BJ (cell line): ENCODE data around the gene LRRC19. TPM values are rescaled to one million over a fixed set of nuclear protein-coding genes. Genes with fewer than 3 reads are reported as not detected.

Source experiments
- CTCF ChIA-PET: fragments of 350-600 bp; formaldehyde crosslinking; extraction: SDS; loops from one replicate; lab custom pipeline; 2021; ENCODE audit warnings: antibody characterized with exemption, inconsistent platforms; lab: Yijun Ruan, JAX
- POLR2A ChIA-PET: fragments of 300-600 bp; sonication (Branson Sonifier 250); formaldehyde crosslinking; extraction: SDS; loops from one replicate; lab custom pipeline; 2021; ENCODE audit warnings: antibody characterized with exemption; lab: Charles Lee
- DNase-seq: peaks from one replicate; pipeline ENCODE4 v3.0.0-alpha.2; 2011; ENCODE audit warnings: low read depth
- H3K27me3 ChIP-seq: 2 replicates; pipeline ENCODE4 v1.6.0; 2011; ENCODE audit warnings: low read length; ENCODE audit not compliant: control insufficient read depth, insufficient read depth
- H3K36me3 ChIP-seq: 2 replicates; pipeline ENCODE4 v1.5.1; 2011; ENCODE audit warnings: low read length; ENCODE audit not compliant: control insufficient read depth, insufficient read depth
- H3K4me3 ChIP-seq: 2 replicates; pipeline ENCODE4 v1.5.1; 2011; ENCODE audit warnings: low read depth, mild to moderate bottlenecking, control low read depth, low read length
- CTCF ChIP-seq: IDR thresholded peaks from 2 replicates; pipeline ENCODE4 v1.5.1; 2011; ENCODE audit warnings: low read depth, mild to moderate bottlenecking, control low read depth, inconsistent platforms, low read length, moderate library complexity; ENCODE audit not compliant: insufficient read depth
- polyA plus RNA-seq: library from polyadenylated mRNA; depleted of rRNA; stranded (reverse); fragments of >200 nt; gene quantifications from 2 replicates; pipeline ENCODE4 v1.2.3, GENCODE V29; 2011

Gene LRRC19
- polyA plus RNA-seq, 1 experiment: not detected

DNA sequence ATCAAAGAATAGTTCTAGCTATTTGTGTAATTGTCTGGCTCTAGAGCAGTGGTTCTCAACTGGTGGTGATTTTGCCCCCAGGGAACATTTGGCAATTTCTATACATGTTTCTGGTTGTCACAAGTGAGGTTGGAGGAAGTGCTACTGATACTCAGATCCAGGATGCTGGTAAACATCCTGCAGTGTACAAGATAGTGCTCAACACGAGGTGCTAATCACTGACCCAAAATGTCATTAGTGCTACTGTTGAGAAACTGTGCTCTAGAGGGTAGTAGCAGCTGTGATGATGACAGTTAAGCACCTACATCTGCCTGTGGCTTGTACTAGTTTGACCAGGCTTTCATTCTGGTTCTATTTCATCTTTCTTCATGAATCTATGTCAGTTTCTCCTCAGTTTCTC lies 22.1 kb downstream of the LRRC19 start:
- ChIA-PET POLR2A (no interaction called here), CTCF (interaction anchor here (0.7 kb wide), 1 partner anchor 9 kb away, joined by 3 read pairs; no protein-coding TSS in a partner anchor)
- no peak for TF ChIP-seq CTCF

DNA sequence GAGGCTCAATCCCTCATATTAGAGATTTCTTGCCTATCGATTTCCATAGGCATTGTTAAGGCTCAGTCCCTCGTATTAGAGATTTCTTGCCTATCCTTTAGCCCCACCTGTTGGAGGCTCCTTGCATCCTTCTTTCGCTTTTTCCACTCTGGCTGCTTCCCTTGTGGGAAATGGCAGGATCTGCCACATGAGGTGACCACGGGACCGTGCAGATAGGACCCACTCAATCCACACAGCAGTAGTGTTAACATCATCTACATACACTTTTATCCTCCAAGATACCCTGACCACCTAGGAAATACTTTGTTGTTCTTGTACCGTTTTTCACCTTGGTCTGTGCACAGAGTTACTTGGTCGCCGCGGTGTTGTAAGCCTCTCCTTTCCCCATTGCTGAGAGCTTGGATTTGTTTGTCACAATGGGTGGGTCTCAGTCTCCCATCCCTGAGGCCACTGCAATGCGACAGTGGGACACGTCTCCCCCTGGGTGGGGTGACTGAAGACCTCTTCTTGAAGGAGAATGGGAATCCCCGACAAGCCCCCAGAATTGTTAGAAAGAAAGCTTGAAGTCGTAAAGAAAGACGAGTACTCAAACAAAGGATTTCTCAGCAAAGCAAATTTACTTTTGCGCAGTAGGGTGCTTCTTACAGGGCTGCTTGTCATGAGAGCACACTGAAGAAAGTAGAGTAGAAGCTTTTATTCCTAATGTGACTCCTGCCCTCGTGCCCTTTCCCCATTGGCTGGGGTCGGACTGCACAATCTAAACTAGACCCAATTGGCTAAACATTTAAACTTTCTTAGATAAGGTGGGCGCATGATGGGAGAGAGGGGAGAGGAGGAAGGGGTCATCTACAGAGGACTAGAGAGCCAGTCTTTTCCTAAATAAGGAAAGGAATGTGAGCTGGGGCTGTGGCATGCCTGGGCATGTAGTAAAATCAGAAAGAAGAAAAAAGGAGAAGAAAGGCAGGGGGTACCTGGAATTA lies 29.5 kb downstream of the LRRC19 start:
- Histone ChIP-seq H3K27me3 (no peaks in the 10 kb centered on the region), H3K4me3 (no peak overlapping the region), H3K36me3 (peaks cover 2% of the 10 kb centered on the region)
- DNase-seq: no peak
- TF ChIP-seq CTCF: peak; percentile 62
- ChIA-PET CTCF (interaction anchor here (0.7 to 2.0 kb wide), 4 partner anchors 9 to 240 kb away, joined by 3 to 6 read pairs (median 4); no protein-coding TSS in a partner anchor), POLR2A (no interaction called here)

More for the DNA sequence above, 22.1 kb downstream of the LRRC19 start:
- H3K4me3 ChIP-seq: no peak overlapping the region
- DNase-seq: no peak
- peaks cover 2% of the 10 kb centered on the region for H3K36me3 ChIP-seq
- H3K27me3 ChIP-seq: no peaks in the 10 kb centered on the region

DNA sequence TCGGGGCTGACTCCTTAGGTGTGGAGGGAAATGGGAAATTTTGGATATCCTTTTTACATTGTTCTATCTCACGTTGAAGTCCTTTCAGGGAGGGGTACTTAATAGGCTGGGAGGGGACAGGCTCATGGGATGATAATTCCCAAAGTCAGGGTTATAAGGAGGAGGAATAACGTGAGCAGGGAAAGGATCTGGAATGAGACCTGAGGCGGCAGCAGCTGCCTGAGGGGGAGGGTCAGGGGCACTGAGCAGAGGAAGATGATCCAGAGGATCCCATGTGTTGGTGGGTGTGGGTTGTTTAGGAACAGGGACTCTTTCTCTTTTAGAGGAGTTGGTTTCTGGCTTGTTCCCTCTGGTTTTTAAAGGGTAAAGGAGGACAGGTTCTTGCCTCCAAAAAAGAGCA lies 30.5 kb downstream of the LRRC19 start:
- no peak for TF ChIP-seq CTCF
- POLR2A ChIA-PET: no interaction called here
- H3K36me3 ChIP-seq: no peaks in the 10 kb centered on the region
- CTCF ChIA-PET: interaction anchor here (0.7 to 2.0 kb wide), 4 partner anchors 10 to 239 kb away, joined by 3 to 6 read pairs (median 4); no protein-coding TSS in a partner anchor
- DNase-seq: no peak
- H3K4me3 ChIP-seq: no peak overlapping the region
- H3K27me3 ChIP-seq: no peaks in the 10 kb centered on the region

- POLR2A ChIA-PET: no interaction called here
- no peak for DNase-seq
- Histone ChIP-seq H3K27me3 (no peaks in the 10 kb centered on the region), H3K36me3 (no peaks in the 10 kb centered on the region), H3K4me3 (no peak overlapping the region)
- CTCF ChIA-PET: interaction anchor here (0.6 to 1.0 kb wide), 2 partner anchors 9 to 59 kb away, joined by 3 read pairs; no protein-coding TSS in a partner anchor
- TF ChIP-seq CTCF: no peak
These were observed 31.5 kb downstream of the LRRC19 start for GRCh38 chr9:26973989-26974388.

DNA sequence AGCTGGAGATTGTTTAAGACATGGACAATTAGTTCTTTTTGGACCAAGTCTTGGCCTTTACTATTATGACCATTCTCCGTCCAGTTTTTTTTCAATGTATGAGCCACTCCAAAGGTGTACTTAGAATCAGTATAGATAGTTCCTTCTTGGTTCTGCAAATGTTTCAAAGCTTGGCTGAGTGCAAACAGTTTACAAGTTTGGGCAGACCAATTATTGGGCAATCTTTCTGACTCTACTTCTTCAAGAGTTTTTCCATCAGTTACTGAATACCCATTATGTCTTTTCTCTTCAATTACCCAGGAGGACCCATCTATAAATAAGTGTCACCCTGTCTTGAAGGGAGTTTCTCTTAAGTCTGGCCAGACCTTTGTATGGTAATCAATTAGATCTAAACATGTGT lies 33.8 kb downstream of the LRRC19 start:
- ChIA-PET POLR2A (no interaction called here), CTCF (no interaction called here)
- no peak for DNase-seq
- no peak overlapping the region for H3K4me3 ChIP-seq
- no peak for TF ChIP-seq CTCF
- no peaks in the 10 kb centered on the region for H3K36me3 ChIP-seq
- no peaks in the 10 kb centered on the region for H3K27me3 ChIP-seq
